ENCODE measurements around the gene SLC35F3. TPM values are rescaled to one million over a fixed set of nuclear protein-coding genes. Genes with fewer than 3 reads are reported as not detected.

SLC35F3 gene
- total RNA-seq, 1 donor from 2014 or later, result 1.6 TPM

DNA sequence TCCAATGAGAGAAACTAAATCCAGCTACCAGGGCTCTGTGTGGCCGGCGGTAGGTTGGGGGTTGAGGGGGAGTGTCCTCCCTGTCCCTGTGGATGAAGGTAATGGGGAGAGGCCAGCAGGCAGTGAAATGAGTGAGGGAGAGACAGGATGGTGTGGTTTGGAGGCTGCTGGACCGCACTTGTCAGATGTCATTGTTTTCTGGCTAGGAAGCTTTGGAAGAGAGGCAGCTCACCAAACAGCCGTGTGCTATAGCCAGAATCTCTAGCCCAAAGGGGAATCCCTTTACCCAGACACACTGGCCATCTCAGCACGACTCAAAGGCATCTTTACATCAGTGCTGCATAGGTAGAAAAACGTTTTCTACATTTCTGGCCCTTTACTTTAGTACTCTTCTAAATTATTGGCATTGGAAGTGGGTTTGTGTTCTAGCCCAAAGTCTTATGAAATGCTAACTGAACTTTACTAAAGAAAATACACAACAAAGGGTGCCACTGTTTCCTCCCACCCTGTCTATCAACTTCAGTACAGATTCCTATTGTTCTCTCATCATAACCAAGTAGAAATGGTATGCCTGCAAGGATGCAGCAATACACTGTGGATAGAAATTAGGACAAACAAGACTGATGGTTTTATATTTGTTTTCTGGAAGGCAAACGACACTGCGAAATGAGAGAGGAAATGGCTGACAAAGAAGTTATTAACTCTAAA lies 372.8 kb downstream of the SLC35F3 start:
- DNase-seq (ENCODE audit: low read depth), result no peak
- H3K4me3 ChIP-seq (ENCODE audit: low read depth, low read length), result no peak overlapping the region
- TF ChIP-seq, protein P1, sequence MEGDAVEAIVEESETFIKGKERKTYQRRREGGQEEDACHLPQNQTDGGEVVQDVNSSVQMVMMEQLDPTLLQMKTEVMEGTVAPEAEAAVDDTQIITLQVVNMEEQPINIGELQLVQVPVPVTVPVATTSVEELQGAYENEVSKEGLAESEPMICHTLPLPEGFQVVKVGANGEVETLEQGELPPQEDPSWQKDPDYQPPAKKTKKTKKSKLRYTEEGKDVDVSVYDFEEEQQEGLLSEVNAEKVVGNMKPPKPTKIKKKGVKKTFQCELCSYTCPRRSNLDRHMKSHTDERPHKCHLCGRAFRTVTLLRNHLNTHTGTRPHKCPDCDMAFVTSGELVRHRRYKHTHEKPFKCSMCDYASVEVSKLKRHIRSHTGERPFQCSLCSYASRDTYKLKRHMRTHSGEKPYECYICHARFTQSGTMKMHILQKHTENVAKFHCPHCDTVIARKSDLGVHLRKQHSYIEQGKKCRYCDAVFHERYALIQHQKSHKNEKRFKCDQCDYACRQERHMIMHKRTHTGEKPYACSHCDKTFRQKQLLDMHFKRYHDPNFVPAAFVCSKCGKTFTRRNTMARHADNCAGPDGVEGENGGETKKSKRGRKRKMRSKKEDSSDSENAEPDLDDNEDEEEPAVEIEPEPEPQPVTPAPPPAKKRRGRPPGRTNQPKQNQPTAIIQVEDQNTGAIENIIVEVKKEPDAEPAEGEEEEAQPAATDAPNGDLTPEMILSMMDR (conservative IDR thresholded peaks at IDR 0.05; ENCODE audit: low read depth, low read length), result no peak

DNA sequence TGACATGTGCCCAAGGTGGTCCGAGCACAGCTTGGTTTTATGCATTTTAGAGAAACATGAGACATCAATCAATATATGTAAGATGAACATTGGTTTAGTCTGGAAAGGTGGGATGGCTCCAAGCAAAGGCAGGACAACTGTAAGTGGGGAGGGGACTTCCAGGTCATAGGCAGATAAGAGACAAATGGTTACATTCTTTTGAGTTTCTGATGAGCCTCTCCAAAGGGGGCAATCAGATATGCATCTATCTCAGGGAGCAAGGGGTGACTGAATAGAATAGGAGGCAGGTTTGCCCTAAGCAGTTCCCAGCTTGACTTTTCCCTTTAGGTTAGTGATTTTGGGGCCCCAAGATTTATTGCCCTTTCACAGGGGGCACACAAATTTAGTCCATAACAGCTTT lies 374.5 kb downstream of the SLC35F3 start:
- H3K4me3 ChIP-seq (ENCODE audit: low read depth, low read length), result no peak overlapping the region
- TF ChIP-seq, protein P1 (conservative IDR thresholded peaks at IDR 0.05; ENCODE audit: low read depth, low read length), result no peak
- no peak for DNase-seq (ENCODE audit: low read depth)

DNA sequence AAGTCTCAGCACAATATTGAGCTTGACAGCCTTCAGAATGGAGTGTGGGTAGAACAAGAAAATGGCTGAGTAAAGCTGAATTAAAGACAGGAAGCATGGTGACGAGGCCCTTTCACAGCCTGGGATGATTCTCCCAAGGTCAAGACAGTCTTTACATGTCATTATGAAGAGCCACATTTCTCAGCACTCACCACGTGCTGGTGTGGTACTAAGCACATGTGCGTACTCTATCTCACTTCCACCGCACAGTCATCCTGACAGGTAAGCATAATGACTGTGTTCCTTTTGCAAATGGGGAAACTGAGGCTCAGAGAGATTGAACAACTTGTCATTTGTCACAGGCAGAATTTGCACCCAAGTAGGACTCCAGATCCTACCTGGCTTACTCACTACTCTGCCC lies 376.0 kb downstream of the SLC35F3 start:
- TF ChIP-seq, protein P1 (conservative IDR thresholded peaks at IDR 0.05; ENCODE audit: low read depth, low read length), result no peak
- DNase-seq (ENCODE audit: low read depth), result no peak

DNA sequence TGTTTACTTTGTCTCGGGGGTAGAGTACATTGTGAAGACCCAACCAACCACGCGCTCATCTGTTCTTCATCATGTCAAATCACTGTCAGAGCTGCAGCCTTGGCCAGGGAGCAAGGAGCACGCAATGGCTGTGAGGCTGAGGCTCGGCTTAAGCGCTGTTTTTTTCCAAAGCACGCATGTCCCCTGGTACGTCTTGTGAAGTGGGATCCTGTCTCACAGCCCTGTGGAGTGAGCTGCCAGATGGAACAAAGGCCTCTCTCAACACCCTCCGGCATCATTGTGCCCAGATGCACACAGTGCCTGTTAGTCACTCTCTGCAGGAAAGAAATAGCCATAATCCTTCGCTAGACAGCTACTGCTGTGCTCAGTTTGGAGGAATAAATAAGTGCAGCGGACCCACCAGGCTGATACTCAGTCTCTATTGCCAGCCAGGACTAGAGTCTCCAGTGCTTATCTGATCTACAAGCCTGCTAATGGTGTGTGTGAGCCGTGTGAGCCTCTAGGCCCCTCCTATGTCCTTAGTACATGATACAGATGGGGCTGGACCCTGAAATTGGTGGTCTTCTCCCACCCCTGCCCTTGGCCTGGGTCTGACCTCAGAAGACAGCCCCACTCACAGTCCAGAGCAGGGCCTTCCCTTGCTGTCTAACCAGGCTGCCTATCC lies 377.5 kb downstream of the SLC35F3 start:
- TF ChIP-seq, protein P1 (conservative IDR thresholded peaks at IDR 0.05; ENCODE audit: low read depth, low read length), result no peak
- no peak for DNase-seq (ENCODE audit: low read depth)
- H3K4me3 ChIP-seq (ENCODE audit: low read depth, low read length), result no peak overlapping the region

More for the DNA sequence above, 376.0 kb downstream of the SLC35F3 start:
- no peak overlapping the region for H3K4me3 ChIP-seq (ENCODE audit: low read depth, low read length)

DNA sequence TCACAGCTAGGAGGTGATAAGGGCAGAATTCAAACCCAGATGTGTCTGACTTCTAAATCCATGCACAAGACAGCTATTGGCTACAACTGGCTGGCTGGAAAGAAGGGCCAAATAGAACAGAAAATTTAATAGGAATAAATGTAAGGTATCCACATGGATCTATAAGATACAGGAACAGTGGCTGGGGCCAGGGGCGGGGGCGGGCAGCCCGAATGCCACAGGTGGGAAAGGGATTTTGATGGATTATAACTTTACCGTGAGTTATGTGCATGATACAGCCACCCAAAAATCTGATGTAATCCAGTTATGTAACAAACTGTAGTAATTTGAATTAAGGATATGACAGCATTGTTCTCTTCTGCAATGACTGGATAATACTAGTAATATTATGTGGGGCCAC lies 381.7 kb downstream of the SLC35F3 start:
- TF ChIP-seq, protein P1 (conservative IDR thresholded peaks at IDR 0.05; ENCODE audit: low read depth, low read length), result no peak
- H3K4me3 ChIP-seq (ENCODE audit: low read depth, low read length), result no peak overlapping the region
- no peak for DNase-seq (ENCODE audit: low read depth)

DNA sequence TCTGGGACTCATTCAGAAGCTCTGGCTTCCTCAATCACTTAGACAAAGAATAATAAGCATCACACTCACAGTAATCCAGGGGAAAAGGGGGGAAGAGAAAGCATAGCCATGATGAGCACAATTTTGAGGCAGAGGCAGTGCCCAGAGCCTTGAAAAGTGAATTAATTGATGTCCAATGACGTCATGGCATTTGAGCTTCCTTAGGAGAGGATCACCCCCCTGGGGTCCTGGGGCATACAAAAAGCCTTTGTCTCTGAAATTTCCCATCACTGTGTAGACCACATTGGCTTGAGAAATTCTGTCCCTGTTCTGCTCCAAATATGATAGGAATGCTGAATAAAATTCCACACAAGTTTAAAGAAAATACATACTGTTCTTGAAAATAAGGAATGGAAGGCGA lies 384.5 kb downstream of the SLC35F3 start:
- DNase-seq (ENCODE audit: low read depth), result no peak
- TF ChIP-seq, protein P1 (conservative IDR thresholded peaks at IDR 0.05; ENCODE audit: low read depth, low read length), result no peak
- no peak overlapping the region for H3K4me3 ChIP-seq (ENCODE audit: low read depth, low read length)
